HG02973 (cell line): ENCODE data around the gene GLOD4.
A peak's percentile ranks its signal among the peaks of the same experiment; 100 is the strongest.

Source experiments
- ATAC-seq: cut with Tn5 transposase; IDR thresholded peaks from one replicate; pipeline ENCODE4 v1.9.1; 2021; ENCODE audit warnings: moderate library complexity; ENCODE audit not compliant: unreplicated experiment

GLOD4 gene

GRCh38 chr17:745406-745805 lies 36.7 kb downstream of the GLOD4 start:
- no peak for ATAC-seq

- ATAC-seq = no peak
Measured at GRCh38 chr17:744937-745336, 37.1 kb downstream of the GLOD4 start.

- no peak for ATAC-seq
Measured at GRCh38 chr17:743139-743538, 38.9 kb downstream of the GLOD4 start.

- ATAC-seq = no peak
Measured at GRCh38 chr17:742147-742793, 39.8 kb downstream of the GLOD4 start.

GRCh38 chr17:740240-741017 lies 41.7 kb downstream of the GLOD4 start:
- peak; percentile 75 for ATAC-seq

GRCh38 chr17:737561-738113 lies 44.4 kb downstream of the GLOD4 start:
- no peak for ATAC-seq

- ATAC-seq = no peak
Measured at GRCh38 chr17:733743-734142, 48.3 kb downstream of the GLOD4 start.

- peak; percentile 20 for ATAC-seq
Measured at GRCh38 chr17:732902-733720, 49.0 kb downstream of the GLOD4 start.

- peak; percentile 50 for ATAC-seq
Measured at GRCh38 chr17:732067-732901, 49.8 kb downstream of the GLOD4 start, which contains the start of gene TLCD3A. TSS of gene TLCD3A (plus strand) at chr17:732596. CDS start at chr17:732648, 52 bp downstream.

- ATAC-seq = no peak
Measured at GRCh38 chr17:731644-732066, 50.4 kb downstream of the GLOD4 start.

- no peak for ATAC-seq
Measured at GRCh38 chr17:728911-729310, 53.2 kb downstream of the GLOD4 start.

- no peak for ATAC-seq
Measured at GRCh38 chr17:726271-726919, 55.7 kb downstream of the GLOD4 start.

GRCh38 chr17:725746-726145 lies 56.3 kb downstream of the GLOD4 start:
- no peak for ATAC-seq

- no peak for ATAC-seq
Measured at GRCh38 chr17:725084-725483, 57.0 kb downstream of the GLOD4 start.

- ATAC-seq = no peak
Measured at GRCh38 chr17:721540-721937, 60.5 kb downstream of the GLOD4 start.

- ATAC-seq = no peak
Measured at GRCh38 chr17:720706-721539, 61.2 kb downstream of the GLOD4 start.

- no peak for ATAC-seq
Measured at GRCh38 chr17:718075-718474, 64.0 kb downstream of the GLOD4 start.
